ENCODE data around the gene GRHL3. TPM values are rescaled to one million over a fixed set of nuclear protein-coding genes. Genes with fewer than 3 reads are reported as not detected.

GRHL3 gene
- total RNA-seq, 1 donor from 2014 or later = 0.80 TPM

DNA sequence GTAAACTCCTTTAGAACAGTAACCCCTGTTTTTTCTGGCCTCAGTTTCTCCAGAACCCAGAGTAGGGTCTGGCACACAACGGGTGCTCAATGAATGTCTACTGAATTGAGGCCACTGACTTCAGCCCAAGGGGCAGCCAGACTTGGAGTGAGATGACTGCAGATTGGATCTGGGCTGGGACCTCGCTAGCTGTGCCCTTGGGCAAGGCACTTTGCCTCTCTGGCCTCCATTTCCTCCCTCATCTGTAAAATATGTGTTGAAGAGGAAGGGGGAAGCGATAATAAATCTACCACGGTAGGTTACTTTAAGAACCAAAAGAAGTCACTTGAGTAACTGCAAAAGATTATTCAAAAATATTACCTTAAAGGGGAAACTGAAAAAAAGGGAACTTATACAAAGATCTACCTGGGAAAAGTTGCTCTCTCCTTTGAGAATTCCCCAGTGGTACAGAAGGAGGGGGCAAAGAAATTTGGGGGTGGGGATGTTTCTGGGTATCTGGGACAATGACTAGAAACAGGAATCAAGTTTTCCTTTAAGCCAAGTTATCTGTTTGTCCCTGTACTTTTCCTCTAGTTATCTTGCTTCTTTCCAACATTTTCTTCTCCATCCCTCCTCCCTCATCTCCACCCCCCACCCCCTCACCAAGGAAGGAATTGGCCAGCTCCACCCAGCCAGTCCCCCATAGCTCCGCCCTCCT, 394 bp upstream of the GRHL3 start:
- intact Hi-C loops (cut with DNase I) = no loop called here
- Histone ChIP-seq H3K4me1 (peaks cover 29% of the 10 kb centered on the region), H3K4me3 (no peak overlapping the region), H3K9me3 (no peaks in the 10 kb centered on the region), H3K27ac (no peak overlapping the region), H3K36me3 (no peaks in the 10 kb centered on the region), H3K27me3 (ENCODE audit: low read depth) (peaks cover 32% of the 10 kb centered on the region)
- TF ChIP-seq, protein P1, sequence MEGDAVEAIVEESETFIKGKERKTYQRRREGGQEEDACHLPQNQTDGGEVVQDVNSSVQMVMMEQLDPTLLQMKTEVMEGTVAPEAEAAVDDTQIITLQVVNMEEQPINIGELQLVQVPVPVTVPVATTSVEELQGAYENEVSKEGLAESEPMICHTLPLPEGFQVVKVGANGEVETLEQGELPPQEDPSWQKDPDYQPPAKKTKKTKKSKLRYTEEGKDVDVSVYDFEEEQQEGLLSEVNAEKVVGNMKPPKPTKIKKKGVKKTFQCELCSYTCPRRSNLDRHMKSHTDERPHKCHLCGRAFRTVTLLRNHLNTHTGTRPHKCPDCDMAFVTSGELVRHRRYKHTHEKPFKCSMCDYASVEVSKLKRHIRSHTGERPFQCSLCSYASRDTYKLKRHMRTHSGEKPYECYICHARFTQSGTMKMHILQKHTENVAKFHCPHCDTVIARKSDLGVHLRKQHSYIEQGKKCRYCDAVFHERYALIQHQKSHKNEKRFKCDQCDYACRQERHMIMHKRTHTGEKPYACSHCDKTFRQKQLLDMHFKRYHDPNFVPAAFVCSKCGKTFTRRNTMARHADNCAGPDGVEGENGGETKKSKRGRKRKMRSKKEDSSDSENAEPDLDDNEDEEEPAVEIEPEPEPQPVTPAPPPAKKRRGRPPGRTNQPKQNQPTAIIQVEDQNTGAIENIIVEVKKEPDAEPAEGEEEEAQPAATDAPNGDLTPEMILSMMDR (IDR thresholded peaks at IDR 0.05) = no peak
- DNase-seq (no peak), ATAC-seq (no peak)

DNA sequence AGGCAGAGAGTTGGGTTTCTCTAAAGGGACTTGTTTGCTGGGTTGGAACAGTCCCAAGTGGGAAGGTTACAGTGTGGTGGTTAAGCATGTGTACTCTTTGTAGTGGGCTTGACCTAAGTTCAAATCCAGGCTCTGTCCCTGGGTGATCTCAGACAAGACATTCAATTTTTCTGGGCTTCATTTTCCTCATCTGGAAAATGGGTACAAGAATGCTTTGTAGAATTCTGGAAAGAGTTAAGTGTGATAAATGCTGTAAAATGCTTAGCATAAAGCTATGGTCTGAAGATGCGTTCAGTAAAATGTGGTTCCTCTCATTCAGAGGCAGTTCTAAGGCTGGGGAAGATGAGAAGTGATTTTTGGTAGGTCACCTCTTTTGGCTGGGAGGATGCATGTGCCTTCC, 805 bp downstream of the GRHL3 start:
- TF ChIP-seq, protein P1 (IDR thresholded peaks at IDR 0.05) = no peak
- Histone ChIP-seq H3K27me3 (ENCODE audit: low read depth) (peaks cover 32% of the 10 kb centered on the region), H3K27ac (no peak overlapping the region), H3K4me3 (no peak overlapping the region), H3K9me3 (no peaks in the 10 kb centered on the region), H3K4me1 (peaks cover 29% of the 10 kb centered on the region), H3K36me3 (no peaks in the 10 kb centered on the region)
- intact Hi-C loops (cut with DNase I) = no loop called here
- ATAC-seq (no peak), DNase-seq (no peak)

DNA sequence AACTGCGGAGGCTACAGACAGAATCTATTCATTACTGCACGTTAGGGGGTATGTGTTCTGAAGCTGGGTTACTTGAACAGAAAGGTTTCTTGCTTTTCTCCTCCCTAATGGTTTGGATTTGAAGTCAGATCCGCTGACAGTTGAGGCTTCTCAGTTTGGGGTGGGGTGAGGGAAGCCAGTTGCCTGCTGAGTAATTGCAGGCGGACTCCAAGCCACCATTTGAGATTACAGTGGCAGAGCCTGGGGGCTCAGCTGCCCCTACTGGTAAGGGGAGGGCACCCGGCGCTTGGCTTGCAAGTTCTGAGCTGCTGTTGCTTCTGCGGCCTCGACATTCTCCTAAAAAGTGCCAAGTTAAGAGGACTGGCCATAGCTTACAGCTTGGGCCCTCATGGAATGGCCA, 2.0 kb downstream of the GRHL3 start:
- no peak for ATAC-seq
- Histone ChIP-seq H3K4me1 (peaks cover 29% of the 10 kb centered on the region), H3K9me3 (no peaks in the 10 kb centered on the region), H3K27ac (no peak overlapping the region), H3K4me3 (peak overlapping the region; percentile 58), H3K36me3 (no peaks in the 10 kb centered on the region), H3K27me3 (ENCODE audit: low read depth) (peaks cover 32% of the 10 kb centered on the region)
- intact Hi-C loops (cut with DNase I) = no loop called here
- TF ChIP-seq, protein P1 (IDR thresholded peaks at IDR 0.05) = no peak
- DNase-seq = no peak

DNA sequence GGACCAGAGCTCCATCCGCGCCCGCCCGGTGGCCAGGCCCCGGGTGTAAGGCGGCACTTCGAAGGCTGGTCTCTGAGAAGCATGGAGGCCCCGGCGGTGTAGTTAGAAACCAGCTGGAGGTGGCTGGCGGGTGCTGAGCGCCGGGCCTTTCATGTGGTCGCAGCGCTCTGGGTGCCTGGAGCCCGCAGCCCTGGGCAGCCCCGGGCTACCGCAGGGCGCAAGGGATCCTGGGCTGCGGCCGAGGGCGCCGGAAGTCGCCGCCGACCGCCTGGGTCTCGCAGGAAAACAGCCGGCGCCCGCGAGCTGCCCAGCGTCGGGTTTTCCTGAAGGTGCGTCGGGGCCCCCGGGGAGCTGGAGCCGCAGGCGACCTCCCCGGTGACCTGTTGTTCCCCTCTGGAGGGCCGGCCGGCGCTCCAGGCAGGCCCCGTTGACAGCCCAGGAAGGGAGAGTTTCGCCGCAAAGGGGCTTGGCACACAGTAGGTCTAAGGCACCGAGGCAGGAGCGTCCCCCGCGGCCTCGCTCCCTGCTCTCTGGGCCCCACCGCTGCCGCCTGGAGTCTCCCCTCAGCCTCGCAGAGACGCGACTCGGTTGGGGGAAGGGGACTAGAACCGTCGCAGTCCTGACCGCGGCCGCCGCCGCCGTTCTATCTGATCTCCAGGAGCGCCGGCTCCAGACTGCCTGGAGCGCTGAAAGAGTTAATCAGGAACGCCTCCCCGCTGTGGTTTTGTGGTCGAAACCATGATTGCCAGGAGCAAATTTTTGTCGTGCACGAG, 2.7 kb downstream of the GRHL3 start:
- H3K4me3 ChIP-seq = peak overlapping the region; percentile 58
- H3K4me1 ChIP-seq = peaks cover 29% of the 10 kb centered on the region
- H3K27me3 ChIP-seq (ENCODE audit: low read depth) = peaks cover 32% of the 10 kb centered on the region
- intact Hi-C loops (cut with DNase I) = no loop called here
- H3K27ac ChIP-seq = peak overlapping the region; percentile 38
- no peaks in the 10 kb centered on the region for H3K9me3 ChIP-seq
- no peaks in the 10 kb centered on the region for H3K36me3 ChIP-seq
- peak; percentile 79 to 82 for ATAC-seq
- DNase-seq = peak; percentile 71
- TF ChIP-seq, protein P1 (IDR thresholded peaks at IDR 0.05) = no peak

DNA sequence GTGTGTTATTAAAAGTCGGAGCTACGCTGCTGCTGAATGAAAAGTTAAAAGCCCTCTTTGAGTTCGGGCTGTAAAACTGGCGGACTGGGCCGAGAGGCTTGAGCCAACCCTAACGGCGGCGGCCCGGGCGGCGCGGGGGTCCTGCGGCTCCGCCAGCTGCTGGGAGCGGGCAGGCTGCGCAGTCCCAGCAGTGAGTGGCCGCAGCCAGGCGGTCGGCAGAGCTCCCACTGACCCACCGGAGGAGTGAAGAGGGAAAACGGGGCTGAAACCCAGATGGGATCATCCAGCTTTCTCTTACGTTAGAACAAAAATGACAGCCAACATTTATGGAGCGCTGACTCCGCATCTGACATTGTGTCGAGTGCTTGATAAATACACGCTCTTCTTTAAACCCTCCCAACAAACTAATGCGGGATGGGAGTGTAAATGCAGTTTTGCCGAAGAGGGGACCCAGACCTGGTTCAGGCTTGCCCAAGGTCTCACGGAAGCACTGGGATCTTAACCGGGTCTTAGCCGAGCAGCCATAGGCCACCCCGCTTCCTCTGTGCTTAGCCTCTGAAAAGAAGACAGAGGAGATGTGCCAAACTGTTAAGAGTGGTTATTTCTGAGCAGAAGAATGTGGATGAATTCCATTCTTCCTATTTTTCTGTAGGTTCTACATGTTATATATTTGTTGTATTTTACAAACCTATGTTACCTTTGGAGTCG, 3.5 kb downstream of the GRHL3 start:
- DNase-seq (no peak), ATAC-seq (peak; percentile 7 to 36)
- intact Hi-C loops (cut with DNase I) = no loop called here
- TF ChIP-seq, protein P1 (IDR thresholded peaks at IDR 0.05) = no peak
- Histone ChIP-seq H3K4me3 (peak overlapping the region; percentile 58), H3K27ac (peak overlapping the region; percentile 22), H3K36me3 (no peaks in the 10 kb centered on the region), H3K4me1 (peaks cover 29% of the 10 kb centered on the region), H3K9me3 (no peaks in the 10 kb centered on the region), H3K27me3 (ENCODE audit: low read depth) (peaks cover 32% of the 10 kb centered on the region)

Data from lower lobe of right lung (tissue), 2 donors.